NB4 (cell line): ENCODE measurements around the gene BSX.

Source experiments
- DNase-seq: peaks from one replicate; pipeline ENCODE4 v3.0.0; 2010; ENCODE audit warnings: low read depth
- H3K4me3 ChIP-seq: one replicate; pipeline ENCODE4 v1.5.1; 2011; ENCODE audit warnings: mild to moderate bottlenecking, low read depth, low read length, moderate library complexity
- CTCF ChIP-seq: IDR thresholded peaks from one replicate; pipeline ENCODE4 v1.5.1; 2012; ENCODE audit warnings: low read depth, low read length
- MYC ChIP-seq: IDR thresholded peaks from 2 replicates; pipeline ENCODE4 v1.6.1; 2011; ENCODE audit warnings: low read depth, low read length
- POLR2A ChIP-seq: IDR thresholded peaks from 2 replicates; pipeline ENCODE4 v1.6.1; 2011; ENCODE audit warnings: mild to moderate bottlenecking; ENCODE audit not compliant: insufficient read length; ENCODE audit errors: extremely low read depth
- TF ChIP-seq, protein P1 (sequence below): IDR thresholded peaks from 2 replicates; pipeline ENCODE4 v1.6.1; 2011; ENCODE audit warnings: low read depth, low read length

The BSX gene

DNA sequence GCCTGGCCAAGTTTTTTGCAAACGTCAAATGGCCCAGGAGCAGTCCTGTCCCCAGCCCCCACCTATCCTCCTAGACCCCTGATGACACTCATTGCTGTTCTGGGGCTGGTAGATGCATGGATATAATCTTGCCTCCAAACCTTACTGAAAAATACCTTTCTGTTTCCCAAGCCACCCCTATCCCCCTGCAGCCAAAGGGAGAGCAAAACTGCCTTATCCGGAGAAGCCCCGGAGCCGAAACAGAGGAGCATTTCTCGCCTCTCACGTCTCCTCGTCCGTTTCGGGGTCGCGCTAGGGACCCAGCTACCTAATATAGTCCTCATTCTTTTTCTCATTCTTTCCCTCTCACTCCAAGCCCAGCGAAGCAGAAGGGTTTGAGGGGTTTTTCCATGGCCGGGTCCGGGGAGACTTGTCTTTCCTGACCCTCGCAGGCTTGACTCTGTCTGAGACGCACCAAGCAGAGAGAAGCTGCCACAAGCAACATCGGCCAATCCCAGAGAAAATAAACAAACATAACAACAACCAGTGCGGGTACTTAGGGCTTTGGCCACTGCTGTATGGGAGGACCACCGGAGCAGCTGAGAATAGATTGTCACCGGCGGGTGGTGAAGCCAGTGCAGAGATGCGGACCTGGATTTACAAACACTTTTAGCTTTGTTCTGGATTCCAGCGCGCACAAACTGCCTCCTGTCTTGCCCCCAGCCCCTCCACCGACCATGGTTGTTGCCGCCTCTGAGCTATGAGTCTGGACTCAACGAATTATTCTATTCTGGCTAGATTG is 1.6 kb downstream of the BSX start:
- TF ChIP-seq CTCF, result no peak
- TF ChIP-seq MYC, result no peak
- no peak for TF ChIP-seq POLR2A
- TF ChIP-seq, protein P1, sequence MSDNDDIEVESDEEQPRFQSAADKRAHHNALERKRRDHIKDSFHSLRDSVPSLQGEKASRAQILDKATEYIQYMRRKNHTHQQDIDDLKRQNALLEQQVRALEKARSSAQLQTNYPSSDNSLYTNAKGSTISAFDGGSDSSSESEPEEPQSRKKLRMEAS, result no peak
- no peak for DNase-seq
- H3K4me3 ChIP-seq, result no peak overlapping the region

DNA sequence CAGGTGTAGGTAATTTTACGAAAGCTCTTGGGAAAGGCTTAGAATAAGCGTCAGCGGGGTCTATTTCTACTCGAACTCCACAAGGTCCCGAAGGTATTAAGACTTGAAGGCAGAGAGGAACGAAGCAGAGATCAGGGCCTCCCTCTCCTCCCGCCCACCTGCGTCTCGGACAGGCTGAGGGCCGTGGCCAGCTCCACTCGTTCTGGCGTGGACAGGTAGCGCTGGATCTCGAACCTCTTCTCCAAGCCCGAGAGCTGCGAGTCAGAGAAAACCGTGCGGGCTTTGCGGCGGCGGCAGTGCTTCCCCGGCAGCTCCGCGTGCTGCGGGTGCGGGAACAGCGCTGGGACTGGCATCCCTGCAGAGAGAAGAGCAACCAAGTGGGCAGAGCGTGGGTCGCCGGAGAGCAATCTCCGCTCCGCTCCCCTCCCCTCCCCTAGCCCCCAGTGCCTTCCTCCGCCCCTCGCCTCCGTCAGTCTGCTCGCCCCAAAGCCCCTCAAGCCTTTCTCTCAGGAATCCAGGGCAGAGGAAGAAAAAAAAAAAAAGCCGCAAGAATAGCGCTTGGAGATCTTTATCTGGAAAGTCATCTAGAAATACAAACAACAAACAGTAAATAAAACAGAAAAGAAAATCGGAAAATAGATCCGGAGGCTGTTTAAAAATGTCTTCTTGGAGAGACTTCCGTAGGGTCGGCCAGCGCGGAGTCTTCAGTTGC is 2.4 kb downstream of the BSX start:
- no peak overlapping the region for H3K4me3 ChIP-seq
- TF ChIP-seq MYC (no peak), CTCF (no peak), POLR2A (no peak)
- TF ChIP-seq, protein P1, result no peak
- DNase-seq, result no peak

- TF ChIP-seq, protein P1, result no peak
- TF ChIP-seq POLR2A (no peak), CTCF (no peak), MYC (no peak)
- DNase-seq, result no peak
- H3K4me3 ChIP-seq, result no peak overlapping the region
Measured at GRCh38 chr11:122978299-122978620, 3.4 kb downstream of the BSX start.

- no peak for DNase-seq
- no peak overlapping the region for H3K4me3 ChIP-seq
- TF ChIP-seq MYC (no peak), CTCF (no peak), POLR2A (no peak)
- TF ChIP-seq, protein P1, result no peak
Measured at GRCh38 chr11:122977470-122978298, 4.0 kb downstream of the BSX start.

DNA sequence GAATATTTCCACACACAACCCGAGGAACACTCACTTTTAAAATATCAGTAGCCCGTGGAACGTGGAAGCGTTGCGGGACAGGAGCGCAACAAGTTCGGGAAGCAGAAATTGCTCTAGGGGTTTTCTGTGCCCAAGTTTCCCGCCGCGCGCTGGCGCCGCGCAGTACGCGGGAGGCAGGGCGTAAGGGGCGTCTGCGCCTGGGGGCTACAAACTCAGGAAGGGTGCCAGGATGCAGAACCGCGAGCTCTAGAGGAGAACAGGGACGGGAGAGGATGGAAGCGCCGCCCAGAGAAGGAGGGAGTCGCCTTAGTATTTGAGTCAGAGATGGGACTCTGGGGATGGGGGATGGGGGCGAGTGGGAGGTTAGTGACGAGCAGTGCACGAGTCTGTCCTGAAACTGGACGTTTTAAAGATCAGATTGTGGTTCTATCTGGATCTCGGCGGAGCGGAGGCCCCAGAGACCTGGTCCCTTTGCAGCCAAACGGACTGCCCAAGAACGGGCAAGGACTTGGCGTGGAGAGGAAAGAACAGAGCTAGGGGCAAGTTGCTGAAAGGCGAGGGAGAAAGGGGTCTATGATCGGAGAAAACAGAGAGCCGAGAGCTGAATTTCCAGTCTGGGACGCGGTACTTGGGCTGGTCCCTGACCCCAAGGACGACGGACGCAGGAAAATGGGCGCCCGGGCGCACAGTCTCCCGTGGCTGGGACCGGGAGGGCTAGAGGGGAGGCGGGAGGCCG is 4.7 kb downstream of the BSX start:
- no peak overlapping the region for H3K4me3 ChIP-seq
- DNase-seq, result no peak
- no peak for TF ChIP-seq MYC
- TF ChIP-seq POLR2A, result no peak
- no peak for TF ChIP-seq CTCF
- TF ChIP-seq, protein P1, result no peak
